GM12878 (cell line): ENCODE measurements around the gene SPOCK1. TPM values are rescaled to one million over a fixed set of nuclear protein-coding genes. Genes with fewer than 3 reads are reported as not detected.

ENCODE experiments used
- ATAC-seq: fragments of 200-7000 bp; cut with Tn5 transposase; 3 replicates; pipeline ENCODE4 v1.9.1; 2020; ENCODE audit warnings: mild to moderate bottlenecking, moderate library complexity
- BruUV-seq: library from RNA; stranded (reverse); fragments of 400-500 nt; replicated peaks from 2 replicates; lab custom pipeline; 2021; lab: Mats Ljungman, UMichigan
- CTCF ChIA-PET: fragments of 300-600 bp; sonication (Branson Sonifier 250); formaldehyde crosslinking; extraction: SDS; loops from one replicate; lab custom pipeline; 2021; ENCODE audit warnings: inconsistent platforms; lab: Yijun Ruan, JAX
- POLR2A ChIA-PET: fragments of 350-600 bp; formaldehyde crosslinking; extraction: SDS; loops from one replicate; lab custom pipeline; 2021; ENCODE audit warnings: inconsistent platforms; lab: Charles Lee
- RAD21 ChIA-PET: fragments of 300-600 bp; sonication (Branson Sonifier 250); formaldehyde crosslinking; loops from one replicate; lab custom pipeline; 2023; ENCODE audit warnings: antibody characterized with exemption; ENCODE audit not compliant: unreplicated experiment; lab: Charles Lee
- SMC1A ChIA-PET: fragments of 300-600 bp; sonication (Branson Sonifier 250); formaldehyde crosslinking; loops from one replicate; lab custom pipeline; 2023; ENCODE audit not compliant: unreplicated experiment, uncharacterized antibody; lab: Charles Lee
- DNase-seq: peaks from one replicate; pipeline ENCODE4 v3.0.0-alpha.2; 2011; ENCODE audit warnings: low read depth, low spot score
- FAIRE-seq: peaks from 3 replicates; lab custom pipeline; 2011; peaks lifted over from hg19 to GRCh38; lab: Jason Lieb, UNC
- H2AFZ ChIP-seq: 2 replicates; pipeline ENCODE4 v1.6.0; 2011; ENCODE audit warnings: low read depth, low read length, control low read depth; ENCODE audit not compliant: control insufficient read depth
- H3K27ac ChIP-seq: 2 replicates; pipeline ENCODE4 v1.5.1; 2011; ENCODE audit warnings: control low read depth; ENCODE audit not compliant: control insufficient read depth, insufficient read depth
- H3K27me3 ChIP-seq, 2 experiments: replicated peaks in 1 of 2; 2 replicates each; pipeline versions ENCODE4 v1.6.0 to v1.6.1; 2011; ENCODE audit warnings: low read length in 1 of 2; ENCODE audit not compliant: control insufficient read depth in 2 of 2, insufficient read depth in 2 of 2
- H3K36me3 ChIP-seq, 2 experiments: 2 replicates each; pipeline ENCODE4 v1.5.1; 2011; ENCODE audit warnings: low read length in 1 of 2; ENCODE audit not compliant: control insufficient read depth in 2 of 2, insufficient read depth in 2 of 2
- H3K4me1 ChIP-seq: 2 replicates; pipeline ENCODE4 v1.6.1; 2011; ENCODE audit warnings: mild to moderate bottlenecking, low read length, moderate library complexity, mixed read lengths; ENCODE audit not compliant: control insufficient read depth, insufficient read depth
- H3K4me2 ChIP-seq: 2 replicates; pipeline ENCODE4 v1.6.0; 2011; ENCODE audit warnings: control low read depth; ENCODE audit not compliant: control insufficient read depth, insufficient read depth
- H3K4me3 ChIP-seq: fragments of 200-600 bp; sonication (generic); 2 replicates; pipeline ENCODE4 v1.5.1; 2016
- H3K79me2 ChIP-seq: 2 replicates; pipeline ENCODE4 v1.6.0; 2011; ENCODE audit warnings: low read length; ENCODE audit not compliant: control insufficient read depth, insufficient read depth
- H3K9ac ChIP-seq: 2 replicates; pipeline ENCODE4 v1.8.0; 2011; ENCODE audit warnings: low read length, control low read depth, mixed read lengths; ENCODE audit not compliant: control insufficient read depth, insufficient read depth
- H3K9me3 ChIP-seq: replicated peaks from 3 replicates; pipeline ENCODE4 v1.5.1; 2011; ENCODE audit warnings: mild to moderate bottlenecking, low read length; ENCODE audit not compliant: control insufficient read depth, insufficient read depth
- H4K20me1 ChIP-seq: 2 replicates; pipeline ENCODE4 v1.6.0; 2011; ENCODE audit not compliant: control insufficient read depth, insufficient read depth
- CBX5 ChIP-seq: sonication (generic); IDR thresholded peaks from 2 replicates; pipeline ENCODE4 v1.6.1; 2016; ENCODE audit warnings: low read depth, moderate library complexity, mild to moderate bottlenecking, inconsistent platforms
- CTCF ChIP-seq, 3 experiments: IDR thresholded peaks in 2 of 3; conservative IDR thresholded peaks in 1 of 3; 2 replicates each; pipeline ENCODE4 v1.5.1; 2011; ENCODE audit warnings: low read depth in 3 of 3, low read length in 3 of 3, mild to moderate bottlenecking in 3 of 3, control low read depth in 2 of 3, moderate library complexity in 2 of 3, inconsistent platforms in 1 of 3, mixed read lengths in 1 of 3; ENCODE audit not compliant: control insufficient read depth in 2 of 3, insufficient read depth in 1 of 3; ENCODE audit errors: extremely low read depth in 1 of 3
- LARP7 ChIP-seq: fragments of 450-650 bp; IDR thresholded peaks from 2 replicates; pipeline ENCODE4 v1.6.1; 2017; ENCODE audit warnings: mild to moderate bottlenecking
- PAX8 ChIP-seq: fragments of 450-650 bp; IDR thresholded peaks from 2 replicates; pipeline ENCODE4 v1.6.1; 2017; ENCODE audit warnings: mild to moderate bottlenecking, moderate library complexity
- WGBS: methylation state at CpG from one replicate; pipeline ENCODE4 v1.1.6; 2016; ENCODE audit warnings: low lambda C conversion rate; ENCODE audit not compliant: insufficient replicate concordance, insufficient coverage; ENCODE audit errors: missing lambda C conversion rate; 5-methylcytosine and 5-hydroxymethylcytosine counted together
- in situ Hi-C: fragments of 300-500 bp; cut with MboI; formaldehyde crosslinking; loops from 9 replicates; pipeline ENCODE4 v1.14.3; 2018; ENCODE audit warnings: mixed read lengths
- intact Hi-C: fragments of 100-400 bp; cut with micrococcal nuclease; formaldehyde crosslinking; loops from one replicate; pipeline ENCODE4 v1.14.2; 2022; ENCODE audit not compliant: unreplicated experiment
- polyA plus RNA-seq, 11 experiments: library from polyadenylated mRNA; depleted of rRNA in 4 of 11; unstranded in 6 of 11; stranded (reverse) in 5 of 11; fragments of >200 nt; fragmentation: Nextera tagmentation in 4 of 11; fragmentation: Illumina TruSeq in 1 of 11; extraction: Ambion mirVana in 4 of 11; extraction: Trizol in 1 of 11; gene quantifications; 1 replicate in 1 of 11; 2 replicates in 10 of 11; pipeline versions ENCODE4 v1.2.1 to v1.2.3, GENCODE V29; 2011 to 2016; ENCODE audit warnings: inconsistent platforms in 2 of 11, missing spikeins in 2 of 11, low read depth in 1 of 11
- total RNA-seq, 4 experiments: library from RNA; depleted of rRNA in 3 of 4; stranded (reverse); fragments of >200 nt in 3 of 4; fragmentation: Illumina TruSeq in 1 of 4; extraction: Trizol in 1 of 4; gene quantifications; 2 replicates each; pipeline versions ENCODE4 v1.2.1 to v1.2.3, GENCODE V29; 2013 to 2021
- TF ChIP-seq, protein P1 (sequence below): fragments of 450-650 bp; formaldehyde crosslinking; IDR thresholded peaks from 2 replicates; pipeline ENCODE4 v1.4.0; 2022; ENCODE audit warnings: mild to moderate bottlenecking, moderate library complexity

SPOCK1 gene
- total and polyA plus RNA-seq, 10 of the 15 experiments (the other 5 are each of a cell fraction or from before 2014, with no cell fraction given): 0.06 to 0.68 (median 0.25) TPM; not detected in 3

GRCh38 chr5:137024044-137024443 is 475.1 kb downstream of the SPOCK1 start:
- ChIA-PET POLR2A (no interaction called here), SMC1A (no interaction called here), CTCF (interaction anchor here (0.6 to 0.7 kb wide), 2 partner anchors 34 to 392 kb away, joined by 3 to 4 read pairs; no protein-coding TSS in a partner anchor), RAD21 (no interaction called here)
- BruUV-seq: no TSS peak
- no peaks in the 10 kb centered on the region for H3K9me3 ChIP-seq
- H3K4me2 ChIP-seq: no peak overlapping the region
- no peak overlapping the region for H2AFZ ChIP-seq
- TF ChIP-seq, protein P1, sequence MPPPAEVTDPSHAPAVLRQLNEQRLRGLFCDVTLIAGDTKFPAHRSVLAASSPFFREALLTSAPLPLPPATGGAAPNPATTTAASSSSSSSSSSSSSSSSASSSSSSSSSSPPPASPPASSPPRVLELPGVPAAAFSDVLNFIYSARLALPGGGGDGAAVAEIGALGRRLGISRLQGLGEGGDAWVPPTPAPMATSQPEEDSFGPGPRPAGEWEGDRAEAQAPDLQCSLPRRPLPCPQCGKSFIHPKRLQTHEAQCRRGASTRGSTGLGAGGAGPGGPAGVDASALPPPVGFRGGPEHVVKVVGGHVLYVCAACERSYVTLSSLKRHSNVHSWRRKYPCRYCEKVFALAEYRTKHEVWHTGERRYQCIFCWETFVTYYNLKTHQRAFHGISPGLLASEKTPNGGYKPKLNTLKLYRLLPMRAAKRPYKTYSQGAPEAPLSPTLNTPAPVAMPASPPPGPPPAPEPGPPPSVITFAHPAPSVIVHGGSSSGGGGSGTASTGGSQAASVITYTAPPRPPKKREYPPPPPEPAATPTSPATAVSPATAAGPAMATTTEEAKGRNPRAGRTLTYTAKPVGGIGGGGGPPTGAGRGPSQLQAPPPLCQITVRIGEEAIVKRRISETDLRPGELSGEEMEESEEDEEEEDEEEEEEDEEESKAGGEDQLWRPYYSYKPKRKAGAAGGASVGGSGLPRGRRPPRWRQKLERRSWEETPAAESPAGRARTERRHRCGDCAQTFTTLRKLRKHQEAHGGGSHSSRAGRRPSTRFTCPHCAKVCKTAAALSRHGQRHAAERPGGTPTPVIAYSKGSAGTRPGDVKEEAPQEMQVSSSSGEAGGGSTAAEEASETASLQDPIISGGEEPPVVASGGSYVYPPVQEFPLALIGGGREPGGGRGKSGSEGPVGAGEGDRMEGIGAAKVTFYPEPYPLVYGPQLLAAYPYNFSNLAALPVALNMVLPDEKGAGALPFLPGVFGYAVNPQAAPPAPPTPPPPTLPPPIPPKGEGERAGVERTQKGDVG (CRISPR knock-in tag): no peak
- no peak for TF ChIP-seq CTCF (IDR thresholded peaks at IDR 0.05 in 2 of 3, conservative IDR thresholded peaks at IDR 0.05 in 1 of 3; ENCODE audit: control insufficient read depth in 2 of 3, extremely low read depth in 1 of 3, insufficient read depth in 1 of 3, low read depth in 3 of 3, low read length in 3 of 3)
- no peak for TF ChIP-seq CBX5
- TF ChIP-seq LARP7: no peak
- TF ChIP-seq PAX8: no peak
- no peaks in the 10 kb centered on the region for H4K20me1 ChIP-seq
- no peak for FAIRE-seq
- H3K4me3 ChIP-seq: no peak overlapping the region
- no peak overlapping the region for H3K9ac ChIP-seq
- no peaks in the 10 kb centered on the region for H3K27me3 ChIP-seq
- H3K36me3 ChIP-seq: no peaks in the 10 kb centered on the region
- in situ Hi-C loops: no loop called here
- no peak for ATAC-seq
- 0% methylated on average over 4 of the region's 4 CpGs for WGBS
- no peaks in the 10 kb centered on the region for H3K79me2 ChIP-seq
- intact Hi-C loops: no loop called here
- no peak for DNase-seq
- H3K27ac ChIP-seq: no peak overlapping the region
- no peaks in the 10 kb centered on the region for H3K4me1 ChIP-seq
